ENCODE measurements around the gene GTPBP3. TPM values are rescaled to one million over a fixed set of nuclear protein-coding genes. Genes with fewer than 3 reads are reported as not detected.

Gene GTPBP3
- total and polyA plus RNA-seq, 9 of the 15 experiments (the other 6 are each of a cell fraction or from before 2014, with no cell fraction given) = 4.9 to 124 (median 22.6) TPM

DNA sequence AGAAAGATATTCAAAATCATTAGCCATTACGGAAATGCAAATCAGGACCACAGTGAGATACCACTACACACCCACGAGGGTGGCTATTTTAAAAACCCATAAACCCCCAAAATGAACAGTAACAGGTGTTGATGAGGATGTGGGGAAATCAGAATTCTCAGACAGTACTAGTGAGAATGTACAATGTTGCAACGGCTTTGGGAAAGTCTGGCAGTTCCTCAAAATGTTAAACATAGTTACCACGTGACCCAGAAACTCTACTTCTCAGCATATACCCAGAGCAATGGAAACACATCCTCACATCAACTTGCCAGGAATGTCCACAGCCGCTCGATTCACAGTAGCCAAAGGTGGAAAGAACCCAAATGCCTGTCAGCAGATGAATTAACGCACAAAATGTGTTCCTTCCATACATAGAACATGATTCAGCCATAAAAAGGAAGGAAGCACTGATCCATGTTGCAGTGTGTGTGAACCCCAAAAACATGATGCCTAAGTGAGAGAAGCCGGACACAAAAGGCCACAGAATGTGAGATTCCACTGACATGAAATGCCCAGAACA, 32.8 kb downstream of the GTPBP3 start:
- in situ Hi-C loops (cut with MboI) = no loop called here
- H3K27ac ChIP-seq (ENCODE audit: extremely low read depth, low read depth, low read length) = no peak overlapping the region
- CTCF ChIA-PET (ENCODE audit: low intra/inter-chr PET ratio) = interaction anchor here (0.6 kb wide), 1 partner anchor 90 kb away, joined by 3 read pairs; no protein-coding TSS in a partner anchor
- H2AFZ ChIP-seq (ENCODE audit: low read depth, low read length) = peak overlapping the region; percentile 83
- H3K4me3 ChIP-seq = no peak overlapping the region
- H3K9me1 ChIP-seq (ENCODE audit: control insufficient read depth, insufficient read depth, low read length) = no peaks in the 10 kb centered on the region
- ATAC-seq = no peak
- BruUV-seq (replicated peaks) = no TSS peak
- H3K9ac ChIP-seq (ENCODE audit: insufficient read depth in 1 of 2, low read depth in 2 of 2, low read length in 2 of 2) = no peak overlapping the region
- no peaks in the 10 kb centered on the region for H3K79me2 ChIP-seq (ENCODE audit: control insufficient read depth, insufficient read depth, low read length)
- intact Hi-C loops (cut with micrococcal nuclease) = no loop called here
- POLR2A ChIA-PET = no interaction called here
- H4K20me1 ChIP-seq (replicated peaks; ENCODE audit: control insufficient read depth, insufficient read depth, low read length) = no peaks in the 10 kb centered on the region
- H3K27me3 ChIP-seq (ENCODE audit: control insufficient read depth in 2 of 2, insufficient read depth in 2 of 2, low read length in 2 of 2) = peaks cover 11% of the 10 kb centered on the region in 2 experiments; a peak in 4 of 5 replicates
- peaks cover 6% of the 10 kb centered on the region in 2 experiments; a peak in 4 of 5 replicates for H3K4me1 ChIP-seq (replicated peaks in 1 of 2; ENCODE audit: control insufficient read depth in 2 of 2, insufficient read depth in 2 of 2, low read length in 2 of 2)
- FAIRE-seq = peak; percentile 56
- H3K9me3 ChIP-seq (replicated peaks; ENCODE audit: control insufficient read depth, insufficient read depth, low read depth, low read length) = no peaks in the 10 kb centered on the region
- H3K36me3 ChIP-seq (ENCODE audit: control insufficient read depth, insufficient read depth, low read length) = no peaks in the 10 kb centered on the region
- DNase-seq (ENCODE audit: extremely low read depth in 1 of 4, low spot score in 3 of 4) = peak in 1 of 4 experiments; percentile 1
- peak overlapping the region; percentile 3; the same call in 1 of the 2 replicates for H3K4me2 ChIP-seq (ENCODE audit: insufficient read depth, low read length)
- 20% methylated on average over 8 of the region's 8 CpGs for WGBS (ENCODE audit: insufficient coverage, low coverage, missing lambda C conversion rate)
- TF ChIP-seq, protein P1, sequence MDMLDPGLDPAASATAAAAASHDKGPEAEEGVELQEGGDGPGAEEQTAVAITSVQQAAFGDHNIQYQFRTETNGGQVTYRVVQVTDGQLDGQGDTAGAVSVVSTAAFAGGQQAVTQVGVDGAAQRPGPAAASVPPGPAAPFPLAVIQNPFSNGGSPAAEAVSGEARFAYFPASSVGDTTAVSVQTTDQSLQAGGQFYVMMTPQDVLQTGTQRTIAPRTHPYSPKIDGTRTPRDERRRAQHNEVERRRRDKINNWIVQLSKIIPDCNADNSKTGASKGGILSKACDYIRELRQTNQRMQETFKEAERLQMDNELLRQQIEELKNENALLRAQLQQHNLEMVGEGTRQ (CRISPR knock-in tag; IDR thresholded peaks at IDR 0.05) = peak; percentile 58
- TF ChIP-seq ZNF41 (CRISPR knock-in tag; conservative IDR thresholded peaks at IDR 0.05) (no peak), SRSF7 (optimal IDR thresholded peaks at IDR 0.05; ENCODE audit: low read depth, low read length) (no peak), RAD51 (IDR thresholded peaks at IDR 0.05; ENCODE audit: borderline replicate concordance, low read depth) (peak; percentile 87), TFE3 (CRISPR knock-in tag; IDR thresholded peaks at IDR 0.05) (peak; percentile 93), HNRNPL (IDR thresholded peaks at IDR 0.05; ENCODE audit: low read depth, low read length) (no peak), L3MBTL2 (IDR thresholded peaks at IDR 0.05) (peak; percentile 40), CBFA2T2 (conservative IDR thresholded peaks at IDR 0.05) (0 out of 2 replicates have a peak, but pooled peaks have one; percentile 7), USF1 (CRISPR knock-in tag; IDR thresholded peaks at IDR 0.05) (peak; percentile 64; the same call in 1 of the 2 replicates), CEBPB (tag; IDR thresholded peaks at IDR 0.05) (peak; percentile 52; the same call in 1 of the 2 replicates), TOE1 (IDR thresholded peaks at IDR 0.05; ENCODE audit: borderline replicate concordance) (peak; percentile 89), TOE1 (CRISPR knock-in tag; IDR thresholded peaks at IDR 0.05; ENCODE audit: borderline replicate concordance, low read depth) (no peak), SPI1 (IDR thresholded peaks at IDR 0.05; ENCODE audit: borderline replicate concordance, low read depth, low read length) (peak; percentile 89), ZNF354B (CRISPR knock-in tag; IDR thresholded peaks at IDR 0.05) (no peak)
